Stomach (tissue), 4 donors: Measurements from ENCODE around the gene ARL15.

ENCODE experiments used
- CTCF ChIP-seq, 7 experiments: fragments of 450-650 bp in 4 of 7; fragments of 200-600 bp in 3 of 7; sonication (generic) in 3 of 7; IDR thresholded peaks; one replicate each; pipeline ENCODE4 v1.5.1; 2016 to 2019; ENCODE audit warnings: antibody characterized with exemption in 7 of 7, control low read depth in 2 of 7, mild to moderate bottlenecking in 1 of 7
- POLR2AphosphoS5 ChIP-seq, 3 donors: sonication (generic); formaldehyde crosslinking; IDR thresholded peaks; one replicate each; pipeline ENCODE4 v1.6.1; 2016; ENCODE audit warnings: antibody characterized with exemption in 3 of 3

DNA sequence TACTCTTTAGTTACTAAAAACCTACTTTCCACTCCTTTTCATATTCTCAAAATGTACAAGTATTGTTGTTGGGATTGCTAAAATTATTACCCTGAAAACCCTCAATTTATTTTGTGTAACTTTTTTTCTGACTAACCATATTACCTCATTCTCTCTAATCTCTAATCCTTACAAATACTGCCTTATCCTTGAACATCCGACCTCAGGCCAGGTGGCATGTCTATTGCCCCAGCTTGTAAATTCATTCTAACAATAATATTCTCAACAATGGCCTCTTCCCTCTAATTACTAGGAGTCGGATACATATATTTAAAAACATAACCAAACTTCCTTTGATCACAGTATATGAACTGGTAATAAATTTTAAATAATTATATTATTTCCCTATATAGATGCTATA is 25.8 kb downstream of the ARL15 start:
- TF ChIP-seq CTCF (IDR thresholded peaks at IDR 0.05) (no peak), POLR2AphosphoS5 (IDR thresholded peaks at IDR 0.05) (no peak)
